Hepatocyte (in vitro differentiated cells): ENCODE data around the gene TRIM9. TPM values are rescaled to one million over a fixed set of nuclear protein-coding genes. Genes with fewer than 3 reads are reported as not detected.

Experiments
- DNase-seq: peaks from one replicate; pipeline ENCODE4 v3.0.0-alpha.2; 2016; ENCODE audit warnings: low spot score
- H2AFZ ChIP-seq: fragments of 200-600 bp; sonication (generic); 2 replicates; pipeline ENCODE4 v1.6.0; 2016; ENCODE audit warnings: antibody characterized with exemption, mild to moderate bottlenecking
- H3K27ac ChIP-seq: fragments of 200-600 bp; sonication (generic); 2 replicates; pipeline ENCODE4 v1.5.1; 2016; ENCODE audit warnings: mild to moderate bottlenecking
- H3K27me3 ChIP-seq: fragments of 200-600 bp; sonication (generic); 2 replicates; pipeline ENCODE4 v1.6.1; 2016
- H3K36me3 ChIP-seq: fragments of 200-600 bp; sonication (generic); replicated peaks from 2 replicates; pipeline ENCODE4 v1.5.1; 2016; ENCODE audit warnings: low read depth; ENCODE audit not compliant: insufficient read depth
- H3K4me1 ChIP-seq: fragments of 200-600 bp; sonication (generic); 2 replicates; pipeline ENCODE4 v1.5.1; 2016; ENCODE audit warnings: mild to moderate bottlenecking, moderate library complexity; ENCODE audit not compliant: insufficient read depth
- H3K4me2 ChIP-seq: fragments of 200-600 bp; sonication (generic); 2 replicates; pipeline ENCODE4 v1.6.0; 2016
- H3K4me3 ChIP-seq: fragments of 200-600 bp; sonication (generic); 2 replicates; pipeline ENCODE4 v1.5.1; 2016; ENCODE audit warnings: mild to moderate bottlenecking
- H3K79me2 ChIP-seq: fragments of 200-600 bp; sonication (generic); 2 replicates; pipeline ENCODE4 v1.6.0; 2017; ENCODE audit warnings: mild to moderate bottlenecking
- H3K9me2 ChIP-seq: fragments of 200-600 bp; sonication (generic); replicated peaks from 2 replicates; pipeline ENCODE4 v1.6.0; 2017; ENCODE audit warnings: mild to moderate bottlenecking; ENCODE audit not compliant: insufficient read depth
- H3K9me3 ChIP-seq: fragments of 200-600 bp; sonication (generic); 2 replicates; pipeline ENCODE4 v1.5.1; 2016; ENCODE audit warnings: low read depth, mild to moderate bottlenecking
- H4K20me1 ChIP-seq: fragments of 200-600 bp; sonication (generic); 2 replicates; pipeline ENCODE4 v1.6.0; 2016; ENCODE audit warnings: mild to moderate bottlenecking; ENCODE audit not compliant: insufficient read depth, poor library complexity, severe bottlenecking
- EZH2 ChIP-seq: fragments of 200-600 bp; sonication (generic); IDR thresholded peaks from 2 replicates; pipeline ENCODE4 v1.6.1; 2016; ENCODE audit warnings: antibody characterized with exemption, mild to moderate bottlenecking, borderline replicate concordance
- EZH2phosphoT487 ChIP-seq: fragments of 200-600 bp; sonication (generic); IDR thresholded peaks from one replicate; pipeline ENCODE4 v1.6.1; 2018; ENCODE audit warnings: antibody characterized with exemption, mild to moderate bottlenecking, low read depth, moderate library complexity; ENCODE audit not compliant: unreplicated experiment, severe bottlenecking
- WGBS: methylation state at CpG from one replicate; pipeline ENCODE4 v1.1.6; 2016; ENCODE audit warnings: low lambda C conversion rate; ENCODE audit errors: missing lambda C conversion rate; 5-methylcytosine and 5-hydroxymethylcytosine counted together
- polyA plus RNA-seq: library from polyadenylated mRNA; unstranded; fragments of >200 nt; fragmentation: Nextera tagmentation; extraction: Ambion mirVana; gene quantifications from 2 replicates; pipeline ENCODE4 v1.2.1, GENCODE V29; 2016
- total RNA-seq: library from RNA; depleted of rRNA; stranded (reverse); fragments of >200 nt; gene quantifications from 2 replicates; pipeline ENCODE4 v1.2.3, GENCODE V29; 2014
- TF ChIP-seq, protein P1 (sequence below): fragments of 200-600 bp; sonication (generic); IDR thresholded peaks from 2 replicates; pipeline ENCODE4 v1.5.1; 2016; ENCODE audit warnings: antibody characterized with exemption, mild to moderate bottlenecking; ENCODE audit not compliant: poor library complexity

The TRIM9 gene
- total and polyA plus RNA-seq, 2 experiments from 2014 or later, result 0.10 to 0.94 TPM

DNA sequence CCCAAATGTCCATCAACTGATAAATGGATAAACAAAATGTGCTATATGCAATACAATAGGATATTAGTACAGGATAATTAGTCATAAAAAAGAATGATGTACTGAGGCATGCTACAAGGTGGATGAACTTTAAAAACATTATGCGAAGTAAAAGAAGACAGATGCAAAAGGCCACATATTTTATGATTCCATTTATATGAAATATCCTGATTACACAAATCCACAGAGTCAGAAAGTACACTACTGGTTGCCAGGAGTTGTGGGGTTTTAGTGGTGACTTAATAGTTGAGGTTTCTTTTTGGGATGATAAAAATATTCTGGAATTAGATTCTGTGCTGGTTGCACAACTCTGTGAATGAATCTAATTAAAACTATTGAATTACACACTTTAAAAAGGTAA, 12.6 kb downstream of the TRIM9 start:
- WGBS, result 100% methylated on average over 1 of the region's 1 CpG

DNA sequence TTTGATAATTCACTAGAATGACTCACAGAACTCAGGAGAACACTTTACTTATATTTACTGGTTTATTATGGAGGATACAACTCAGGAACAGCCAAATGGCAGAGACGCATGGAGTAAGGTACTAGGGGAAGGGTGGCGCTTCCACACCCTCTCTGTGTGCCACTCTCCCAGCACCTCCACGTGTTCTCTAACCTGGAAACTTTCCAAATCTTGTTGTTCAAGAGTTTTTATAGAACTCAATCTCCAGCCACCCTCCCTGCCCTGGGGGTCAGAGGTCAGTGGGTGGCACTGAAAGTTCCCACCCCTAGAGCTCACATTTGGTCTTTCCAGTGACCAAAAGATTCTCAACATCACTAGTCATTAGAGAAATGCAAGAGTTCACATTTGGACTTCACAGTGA, 13.2 kb downstream of the TRIM9 start:
- H3K4me1 ChIP-seq, result no peaks in the 10 kb centered on the region
- no peak for DNase-seq
- H4K20me1 ChIP-seq, result no peaks in the 10 kb centered on the region
- H3K27ac ChIP-seq, result no peak overlapping the region
- no peak overlapping the region for H3K4me2 ChIP-seq
- no peaks in the 10 kb centered on the region for H3K36me3 ChIP-seq
- H3K79me2 ChIP-seq, result no peaks in the 10 kb centered on the region
- H3K9me3 ChIP-seq, result no peaks in the 10 kb centered on the region
- TF ChIP-seq EZH2phosphoT487, result no peak
- TF ChIP-seq, protein P1, sequence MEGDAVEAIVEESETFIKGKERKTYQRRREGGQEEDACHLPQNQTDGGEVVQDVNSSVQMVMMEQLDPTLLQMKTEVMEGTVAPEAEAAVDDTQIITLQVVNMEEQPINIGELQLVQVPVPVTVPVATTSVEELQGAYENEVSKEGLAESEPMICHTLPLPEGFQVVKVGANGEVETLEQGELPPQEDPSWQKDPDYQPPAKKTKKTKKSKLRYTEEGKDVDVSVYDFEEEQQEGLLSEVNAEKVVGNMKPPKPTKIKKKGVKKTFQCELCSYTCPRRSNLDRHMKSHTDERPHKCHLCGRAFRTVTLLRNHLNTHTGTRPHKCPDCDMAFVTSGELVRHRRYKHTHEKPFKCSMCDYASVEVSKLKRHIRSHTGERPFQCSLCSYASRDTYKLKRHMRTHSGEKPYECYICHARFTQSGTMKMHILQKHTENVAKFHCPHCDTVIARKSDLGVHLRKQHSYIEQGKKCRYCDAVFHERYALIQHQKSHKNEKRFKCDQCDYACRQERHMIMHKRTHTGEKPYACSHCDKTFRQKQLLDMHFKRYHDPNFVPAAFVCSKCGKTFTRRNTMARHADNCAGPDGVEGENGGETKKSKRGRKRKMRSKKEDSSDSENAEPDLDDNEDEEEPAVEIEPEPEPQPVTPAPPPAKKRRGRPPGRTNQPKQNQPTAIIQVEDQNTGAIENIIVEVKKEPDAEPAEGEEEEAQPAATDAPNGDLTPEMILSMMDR, result no peak
- no peak for TF ChIP-seq EZH2
- H3K9me2 ChIP-seq, result no peaks in the 10 kb centered on the region
- H2AFZ ChIP-seq, result no peak overlapping the region
- 85% methylated on average over 3 of the region's 3 CpGs for WGBS
- no peak overlapping the region for H3K4me3 ChIP-seq
- H3K27me3 ChIP-seq, result no peaks in the 10 kb centered on the region

More for the DNA sequence above, 12.6 kb downstream of the TRIM9 start:
- H3K27ac ChIP-seq, result no peak overlapping the region
- no peak overlapping the region for H3K4me3 ChIP-seq
- H3K36me3 ChIP-seq, result no peaks in the 10 kb centered on the region
- H3K79me2 ChIP-seq, result no peaks in the 10 kb centered on the region
- no peak for DNase-seq
- no peaks in the 10 kb centered on the region for H4K20me1 ChIP-seq
- no peak overlapping the region for H3K4me2 ChIP-seq
- H3K9me3 ChIP-seq, result no peaks in the 10 kb centered on the region
- peaks cover 2% of the 10 kb centered on the region for H3K4me1 ChIP-seq
- no peaks in the 10 kb centered on the region for H3K27me3 ChIP-seq
- no peak overlapping the region for H2AFZ ChIP-seq
- TF ChIP-seq, protein P1, result no peak
- TF ChIP-seq EZH2phosphoT487 (no peak), EZH2 (no peak)
- H3K9me2 ChIP-seq, result no peaks in the 10 kb centered on the region

DNA sequence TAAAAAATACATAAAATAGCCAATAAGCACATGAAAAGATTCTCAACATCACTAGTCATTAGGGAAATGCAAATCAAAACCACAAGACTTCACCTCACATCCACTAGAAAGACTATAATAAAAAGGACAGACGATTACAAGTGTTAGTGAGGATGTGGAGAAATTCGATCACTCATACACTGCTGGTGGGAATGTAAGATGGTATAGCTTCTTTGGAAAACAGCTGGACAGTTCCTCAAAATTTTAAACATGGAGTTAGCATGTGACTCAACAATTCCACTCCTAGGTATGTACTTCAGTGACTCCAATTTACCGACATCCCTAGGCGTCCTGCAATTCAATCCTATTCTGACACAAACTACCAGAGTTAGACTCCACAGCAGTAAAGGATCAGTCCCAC, 13.7 kb downstream of the TRIM9 start:
- Histone ChIP-seq H3K4me2 (no peak overlapping the region), H3K9me3 (no peaks in the 10 kb centered on the region), H3K79me2 (no peaks in the 10 kb centered on the region), H3K36me3 (no peaks in the 10 kb centered on the region), H3K27ac (no peak overlapping the region), H3K27me3 (no peaks in the 10 kb centered on the region), H3K4me3 (no peak overlapping the region), H4K20me1 (no peaks in the 10 kb centered on the region), H2AFZ (no peak overlapping the region), H3K9me2 (no peaks in the 10 kb centered on the region), H3K4me1 (no peaks in the 10 kb centered on the region)
- WGBS, result 83% methylated on average over 4 of the region's 4 CpGs
- TF ChIP-seq EZH2, result no peak
- TF ChIP-seq, protein P1, result no peak
- no peak for TF ChIP-seq EZH2phosphoT487
- no peak for DNase-seq

DNA sequence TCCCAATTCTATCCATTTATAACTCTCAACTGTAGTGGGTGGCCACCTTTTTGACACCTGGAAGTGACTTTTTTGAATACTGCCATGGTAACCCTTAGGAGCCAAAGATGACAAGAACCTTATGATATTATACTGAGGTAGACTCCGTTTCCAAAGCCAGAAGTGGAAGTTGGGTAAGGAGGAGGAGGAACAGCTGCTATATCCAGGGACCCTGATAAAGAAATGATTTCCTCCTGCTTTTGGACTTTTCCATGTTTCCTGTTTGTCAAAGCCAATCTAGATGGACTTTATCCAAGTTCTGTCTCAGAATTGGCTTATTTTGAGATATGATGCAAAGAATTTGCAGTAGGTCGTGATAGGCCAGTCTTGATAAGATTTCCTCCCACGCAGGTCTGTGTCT, 14.3 kb downstream of the TRIM9 start:
- H4K20me1 ChIP-seq, result no peaks in the 10 kb centered on the region
- H3K4me2 ChIP-seq, result no peak overlapping the region
- no peak overlapping the region for H3K27ac ChIP-seq
- H3K4me3 ChIP-seq, result no peak overlapping the region
- no peak for DNase-seq
- TF ChIP-seq, protein P1, result no peak
- no peaks in the 10 kb centered on the region for H3K36me3 ChIP-seq
- H3K79me2 ChIP-seq, result no peaks in the 10 kb centered on the region
- H3K4me1 ChIP-seq, result no peaks in the 10 kb centered on the region
- no peaks in the 10 kb centered on the region for H3K9me3 ChIP-seq
- no peaks in the 10 kb centered on the region for H3K9me2 ChIP-seq
- H2AFZ ChIP-seq, result no peak overlapping the region
- H3K27me3 ChIP-seq, result no peaks in the 10 kb centered on the region
- WGBS, result 67% methylated on average over 3 of the region's 3 CpGs
